ENCODE results near the gene GRK1. TPM values are rescaled to one million over a fixed set of nuclear protein-coding genes. Genes with fewer than 3 reads are reported as not detected.

Gene GRK1
- total RNA-seq, 2 experiments from 2014 or later = not detected

DNA sequence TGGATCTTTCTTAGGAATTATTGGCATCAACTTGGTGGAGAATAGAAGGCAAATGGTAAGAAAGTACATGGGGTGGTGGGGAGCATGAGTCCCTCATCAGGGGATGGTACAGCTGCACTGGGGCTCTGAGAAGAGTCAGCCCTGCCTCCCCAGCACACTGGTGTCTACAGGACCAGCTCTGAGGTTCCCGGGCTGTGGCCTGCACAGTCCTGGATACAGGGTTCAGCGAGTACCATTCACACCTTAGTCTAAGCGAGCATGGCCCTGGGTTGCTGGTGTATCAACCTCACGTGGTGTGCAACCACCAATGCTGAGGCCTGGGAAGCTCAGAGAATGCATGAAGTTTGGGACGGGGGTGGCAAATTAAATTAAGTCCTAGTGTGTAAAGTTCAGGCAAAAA is 102.1 kb downstream of the GRK1 start:
- Mint-ChIP-seq H3K36me3 (no peaks in the 10 kb centered on the region), H3K27me3 (peaks cover 4% of the 10 kb centered on the region), H3K9me3 (peaks cover 9% of the 10 kb centered on the region), H3K4me1 (ENCODE audit: low read depth) (peaks cover 8% of the 10 kb centered on the region), H3K4me3 (no peak overlapping the region), H3K27ac (no peak overlapping the region)
- intact Hi-C loops (cut with micrococcal nuclease) = no loop called here
- CTCF ChIA-PET = no interaction called here
- POLR2A ChIA-PET = interaction anchor here (0.6 kb wide), 1 partner anchor 131 kb away, joined by 5 read pairs; no protein-coding TSS in a partner anchor
- peak; percentile 3 for DNase-seq

DNA sequence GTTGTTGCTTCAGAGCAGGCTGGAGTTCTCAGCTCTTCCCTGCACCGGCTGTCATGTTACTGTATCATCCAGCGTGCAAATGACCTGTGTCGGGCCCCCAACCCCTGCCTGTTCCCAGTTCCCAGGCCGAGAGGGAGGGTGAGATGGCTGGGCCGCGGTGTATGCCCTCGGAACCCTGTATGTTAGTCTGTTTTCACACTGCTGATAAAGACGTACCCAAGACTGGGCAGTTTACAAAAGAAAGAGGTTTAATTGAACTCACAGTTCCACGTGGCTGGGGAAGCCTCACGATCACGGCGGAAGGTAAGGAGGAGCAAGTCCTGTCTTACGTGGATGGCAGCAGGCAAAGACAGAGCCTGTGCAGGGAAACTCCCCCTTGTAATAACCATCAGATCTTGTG is 102.9 kb downstream of the GRK1 start:
- H3K27me3 Mint-ChIP-seq = peaks cover 4% of the 10 kb centered on the region
- H3K36me3 Mint-ChIP-seq = no peaks in the 10 kb centered on the region
- no peak overlapping the region for H3K4me3 Mint-ChIP-seq
- H3K9me3 Mint-ChIP-seq = peaks cover 9% of the 10 kb centered on the region
- intact Hi-C loops (cut with micrococcal nuclease) = no loop called here
- POLR2A ChIA-PET = interaction anchor here (0.6 kb wide), 1 partner anchor 132 kb away, joined by 5 read pairs; no protein-coding TSS in a partner anchor
- peaks cover 8% of the 10 kb centered on the region for H3K4me1 Mint-ChIP-seq (ENCODE audit: low read depth)
- CTCF ChIA-PET = no interaction called here
- no peak for DNase-seq
- no peak overlapping the region for H3K27ac Mint-ChIP-seq

DNA sequence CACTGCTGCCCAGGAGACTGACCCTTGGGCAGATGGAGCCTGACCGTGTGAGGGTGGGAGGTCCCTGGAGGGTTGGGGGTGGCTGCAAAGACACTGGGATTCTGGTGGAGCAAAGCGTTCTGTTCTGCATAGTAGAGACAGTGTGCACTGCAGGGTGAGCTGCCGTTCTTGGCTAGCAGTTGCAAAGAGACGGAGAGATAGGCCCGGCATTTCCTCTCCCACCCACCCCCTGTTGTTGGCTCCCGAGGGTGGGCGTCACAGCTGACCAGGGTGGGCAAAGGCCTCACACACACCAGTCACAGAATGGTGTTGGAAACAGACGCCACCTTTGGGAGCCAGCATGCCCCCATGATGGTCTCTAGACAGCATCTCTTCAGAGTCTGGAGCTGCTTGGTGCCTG is 103.4 kb downstream of the GRK1 start:
- H3K4me3 Mint-ChIP-seq = no peak overlapping the region
- ChIA-PET CTCF (no interaction called here), POLR2A (no interaction called here)
- DNase-seq = no peak
- H3K27me3 Mint-ChIP-seq = peaks cover 3% of the 10 kb centered on the region
- H3K27ac Mint-ChIP-seq = no peak overlapping the region
- H3K9me3 Mint-ChIP-seq = peaks cover 9% of the 10 kb centered on the region
- H3K36me3 Mint-ChIP-seq = no peaks in the 10 kb centered on the region
- H3K4me1 Mint-ChIP-seq (ENCODE audit: low read depth) = peaks cover 8% of the 10 kb centered on the region
- intact Hi-C loops (cut with micrococcal nuclease) = no loop called here

DNA sequence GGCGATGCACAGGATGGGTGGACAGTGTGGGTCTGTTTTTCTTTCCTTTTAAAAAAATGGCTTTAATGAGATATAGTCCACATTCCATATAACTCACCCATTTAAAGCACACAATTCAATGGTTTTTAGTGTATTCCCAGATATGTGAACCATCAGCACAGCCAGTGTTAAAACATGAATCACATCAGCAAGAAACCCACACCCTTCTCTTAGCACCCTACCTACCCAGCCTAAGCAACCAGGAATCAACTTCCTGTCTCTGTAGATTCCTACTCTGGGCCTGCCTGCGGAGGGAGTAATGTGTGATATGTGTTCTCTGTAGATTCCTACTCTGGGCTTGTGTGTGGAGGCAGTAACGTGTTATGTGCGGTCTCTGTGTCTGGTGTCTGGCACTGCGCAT is 103.9 kb downstream of the GRK1 start:
- Mint-ChIP-seq H3K36me3 (no peaks in the 10 kb centered on the region), H3K4me3 (no peak overlapping the region), H3K4me1 (ENCODE audit: low read depth) (peaks cover 8% of the 10 kb centered on the region), H3K27ac (no peak overlapping the region), H3K9me3 (peaks cover 9% of the 10 kb centered on the region), H3K27me3 (no peaks in the 10 kb centered on the region)
- ChIA-PET CTCF (no interaction called here), POLR2A (no interaction called here)
- DNase-seq = no peak
- intact Hi-C loops (cut with micrococcal nuclease) = no loop called here

DNA sequence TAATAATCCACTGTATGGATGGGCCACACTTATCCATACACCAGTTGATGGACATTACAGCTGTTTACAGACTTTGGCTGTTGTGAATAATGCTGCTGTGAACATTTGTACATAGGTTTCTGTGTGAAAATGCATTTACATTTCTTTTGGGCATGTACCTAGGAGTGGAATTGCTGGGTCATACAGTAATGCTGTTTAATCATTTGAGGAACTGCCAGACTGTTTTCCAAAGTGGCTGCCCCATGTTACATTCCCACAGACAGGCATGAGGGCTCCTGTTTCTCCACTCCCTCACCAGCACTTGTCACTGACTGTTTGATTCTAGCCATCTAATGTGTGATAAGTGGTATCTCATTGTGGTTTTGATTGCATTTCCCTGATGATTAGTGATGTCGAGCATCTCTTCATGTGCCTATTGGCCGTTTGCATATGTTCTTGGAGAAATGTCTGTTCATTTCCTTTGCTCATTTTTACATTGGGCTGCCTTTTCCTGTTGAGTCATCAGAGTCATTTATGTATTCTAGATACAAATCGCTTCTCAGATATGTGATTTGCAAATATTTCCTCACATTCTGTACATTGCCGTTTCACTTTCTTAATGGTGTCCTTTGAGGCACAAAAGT is 104.8 kb downstream of the GRK1 start:
- H3K36me3 Mint-ChIP-seq = no peaks in the 10 kb centered on the region
- H3K4me1 Mint-ChIP-seq (ENCODE audit: low read depth) = peaks cover 8% of the 10 kb centered on the region
- no peak overlapping the region for H3K4me3 Mint-ChIP-seq
- peaks cover 2% of the 10 kb centered on the region for H3K27me3 Mint-ChIP-seq
- H3K9me3 Mint-ChIP-seq = peaks cover 9% of the 10 kb centered on the region
- POLR2A ChIA-PET = no interaction called here
- H3K27ac Mint-ChIP-seq = peak overlapping the region; percentile 71
- intact Hi-C loops (cut with micrococcal nuclease) = no loop called here
- CTCF ChIA-PET = no interaction called here
- DNase-seq = peak; percentile 8

DNA sequence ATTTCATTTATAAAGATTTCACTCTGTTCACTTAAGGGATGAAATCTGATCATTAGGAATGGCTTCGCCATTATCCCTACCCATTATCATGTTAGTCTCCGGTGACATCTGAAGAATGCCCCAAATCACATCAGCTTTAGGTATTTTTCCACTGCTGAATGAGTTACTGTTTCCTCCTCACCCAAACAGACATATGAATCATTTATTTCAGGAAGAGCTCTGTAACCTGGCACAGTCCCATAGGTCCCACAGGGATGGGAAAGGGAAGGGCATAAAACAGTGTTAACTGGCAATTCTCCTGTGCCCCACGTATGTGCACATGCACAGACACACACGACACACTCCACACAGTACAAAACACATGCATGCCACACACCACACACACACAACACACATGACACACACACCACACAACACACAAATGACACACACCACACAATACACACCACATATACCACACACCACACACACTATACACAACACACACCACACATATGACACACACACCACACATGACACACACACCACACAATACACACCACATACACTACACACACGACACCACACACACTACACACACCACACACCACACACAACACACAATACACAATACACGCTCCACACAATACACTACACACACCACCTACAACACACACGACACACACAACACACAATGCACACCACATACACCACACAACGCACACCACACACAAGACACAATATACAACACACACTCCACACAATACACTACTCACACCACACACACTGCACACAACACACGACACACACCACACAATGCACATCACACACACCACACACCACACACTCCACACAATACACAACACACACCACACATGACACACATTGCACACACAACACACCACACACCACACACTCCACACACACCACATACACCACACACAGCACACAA is 107.4 kb downstream of the GRK1 start:
- Mint-ChIP-seq H3K27me3 (peaks cover 14% of the 10 kb centered on the region), H3K4me3 (no peak overlapping the region), H3K9me3 (peaks cover 9% of the 10 kb centered on the region), H3K27ac (no peak overlapping the region), H3K36me3 (no peaks in the 10 kb centered on the region), H3K4me1 (ENCODE audit: low read depth) (peaks cover 8% of the 10 kb centered on the region)
- POLR2A ChIA-PET = no interaction called here
- no peak for DNase-seq
- CTCF ChIA-PET = no interaction called here
- intact Hi-C loops (cut with micrococcal nuclease) = no loop called here

DNA sequence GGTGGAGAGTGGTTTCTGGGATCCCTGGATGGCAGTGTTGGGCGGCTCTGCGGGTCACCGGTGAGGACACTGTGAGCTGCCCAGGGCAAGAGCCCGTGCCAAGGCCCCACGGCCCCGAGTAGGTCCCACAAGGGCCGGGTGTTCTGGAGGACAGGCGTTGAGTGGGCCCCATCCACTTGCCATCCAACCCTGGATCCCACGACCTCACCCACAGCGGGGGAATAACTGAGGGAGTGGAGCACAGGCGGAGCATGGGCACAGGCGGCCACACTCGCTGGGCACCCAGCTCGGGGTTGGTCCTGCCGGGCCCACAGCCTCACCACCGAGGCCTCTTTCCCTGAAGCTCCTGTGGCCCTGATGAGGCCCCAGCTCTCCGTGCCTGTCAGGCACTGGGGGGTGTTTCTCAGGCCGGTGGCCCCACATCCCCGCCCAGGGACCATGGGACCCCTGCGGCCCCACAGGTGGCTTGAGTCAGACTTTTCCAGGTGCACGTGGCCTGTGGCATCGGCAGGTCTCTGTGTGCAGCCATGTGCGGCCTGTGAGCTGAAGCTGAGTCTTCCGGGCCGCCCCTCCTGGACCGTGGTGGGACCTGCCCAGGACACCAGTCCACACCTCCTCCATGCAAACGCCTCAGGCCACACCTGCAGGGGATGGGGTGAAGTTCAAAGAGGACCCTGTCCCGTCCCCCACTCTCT is 108.6 kb downstream of the GRK1 start:
- Mint-ChIP-seq H3K27ac (no peak overlapping the region), H3K4me1 (ENCODE audit: low read depth) (peaks cover 8% of the 10 kb centered on the region), H3K9me3 (peaks cover 9% of the 10 kb centered on the region), H3K36me3 (no peaks in the 10 kb centered on the region), H3K4me3 (no peak overlapping the region), H3K27me3 (peaks cover 14% of the 10 kb centered on the region)
- intact Hi-C loops (cut with micrococcal nuclease) = no loop called here
- ChIA-PET CTCF (no interaction called here), POLR2A (no interaction called here)
- DNase-seq = no peak

DNA sequence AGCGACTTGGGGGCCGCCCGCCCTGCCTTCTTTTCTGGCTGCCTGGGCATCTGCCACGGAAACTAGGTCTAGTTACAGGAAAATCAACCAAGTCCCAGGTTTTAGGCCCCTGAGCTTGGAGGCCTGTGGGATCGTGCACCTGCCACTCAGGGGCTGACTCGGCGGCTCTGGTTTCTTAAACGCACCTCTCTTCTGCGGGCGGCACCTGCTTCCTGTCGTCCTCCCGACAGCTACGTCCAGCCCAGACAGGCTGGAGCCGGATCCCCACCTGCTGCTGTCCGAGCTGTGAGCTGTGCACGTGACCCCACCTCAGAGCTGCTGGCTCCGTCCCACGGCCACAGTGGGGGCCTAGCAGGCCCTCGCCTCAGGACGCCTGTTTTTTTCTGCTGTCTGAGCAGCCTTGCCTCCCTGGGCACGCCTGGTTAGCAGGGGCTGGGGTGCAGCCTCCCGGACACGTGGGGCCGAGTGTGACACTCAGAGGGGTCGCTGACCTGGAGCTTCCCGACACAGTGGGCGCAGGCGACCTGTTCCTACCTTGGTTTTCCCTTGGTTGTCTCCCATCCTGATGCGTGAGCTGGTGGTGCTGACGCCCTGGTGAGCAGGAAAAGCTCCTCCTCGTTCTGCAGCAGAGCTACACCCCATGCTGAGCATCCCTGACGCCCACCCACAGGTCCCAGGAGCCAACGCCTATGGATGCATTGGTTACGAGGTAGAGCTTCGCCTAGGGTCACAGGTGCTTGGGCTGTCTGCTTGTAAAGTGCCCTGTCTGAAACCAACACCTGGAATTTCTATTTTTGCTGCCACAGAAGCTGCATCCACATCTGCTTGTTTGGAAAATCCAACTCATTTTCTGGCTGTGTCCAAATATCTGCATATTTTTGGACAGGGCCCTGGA is 109.5 kb downstream of the GRK1 start:
- POLR2A ChIA-PET = no interaction called here
- CTCF ChIA-PET = no interaction called here

DNA sequence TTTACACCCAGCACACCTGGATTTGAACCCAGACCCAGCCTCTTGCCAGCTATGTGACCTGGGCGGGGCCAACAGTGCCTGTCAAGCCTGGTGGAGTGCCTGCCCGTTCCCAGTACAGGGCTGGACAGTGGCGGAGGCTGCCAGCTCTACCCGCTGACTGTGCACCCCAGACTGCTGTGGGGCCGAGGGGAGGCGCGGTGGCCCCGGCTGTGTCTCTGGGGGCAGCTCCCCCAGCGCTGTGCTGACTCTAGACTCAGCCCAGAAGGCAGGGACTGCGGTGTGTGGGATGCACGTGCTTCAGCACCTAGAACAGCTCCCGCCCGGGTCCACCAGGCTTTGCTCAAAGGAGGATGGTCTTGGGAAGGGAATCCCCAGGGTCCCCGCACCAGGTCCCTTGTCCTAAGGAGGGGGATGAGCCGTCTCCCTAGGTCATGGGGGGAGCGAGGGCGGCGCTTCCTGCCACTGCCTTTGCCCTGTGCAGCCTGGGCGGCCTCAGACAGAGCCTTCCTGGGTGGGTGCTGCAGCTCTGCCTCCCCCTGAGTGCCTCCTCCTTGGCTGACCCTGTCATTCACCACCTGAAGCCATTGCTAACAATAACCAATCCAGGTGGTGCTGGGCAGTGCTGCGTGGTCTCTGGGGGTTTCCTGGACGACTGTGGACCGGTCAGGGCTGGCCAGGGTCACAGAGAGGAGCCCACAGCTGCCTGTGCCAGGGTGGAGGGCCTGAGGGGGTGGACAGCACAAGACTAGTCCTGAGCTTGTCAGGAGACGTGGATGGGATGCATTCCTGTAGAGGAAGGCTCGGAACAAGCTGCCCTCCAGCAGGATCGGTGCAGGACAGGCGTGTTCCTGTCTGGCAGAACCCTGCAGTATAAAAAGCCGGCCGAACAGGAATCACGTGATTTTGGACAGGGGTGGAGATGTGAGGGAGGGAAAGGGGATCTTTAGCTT is 110.6 kb downstream of the GRK1 start:
- POLR2A ChIA-PET = no interaction called here
- Mint-ChIP-seq H3K27me3 (peaks cover 14% of the 10 kb centered on the region), H3K4me3 (no peak overlapping the region), H3K36me3 (no peaks in the 10 kb centered on the region), H3K27ac (no peak overlapping the region), H3K4me1 (ENCODE audit: low read depth) (no peaks in the 10 kb centered on the region), H3K9me3 (peaks cover 2% of the 10 kb centered on the region)
- CTCF ChIA-PET = no interaction called here
- intact Hi-C loops (cut with micrococcal nuclease) = no loop called here
- no peak for DNase-seq

More for the DNA sequence above, 109.5 kb downstream of the GRK1 start:
- Mint-ChIP-seq H3K4me1 (ENCODE audit: low read depth) (peaks cover 8% of the 10 kb centered on the region), H3K9me3 (peaks cover 9% of the 10 kb centered on the region), H3K27ac (no peak overlapping the region), H3K36me3 (no peaks in the 10 kb centered on the region), H3K27me3 (peaks cover 14% of the 10 kb centered on the region), H3K4me3 (no peak overlapping the region)
- intact Hi-C loops (cut with micrococcal nuclease) = no loop called here
- DNase-seq = no peak

DNA sequence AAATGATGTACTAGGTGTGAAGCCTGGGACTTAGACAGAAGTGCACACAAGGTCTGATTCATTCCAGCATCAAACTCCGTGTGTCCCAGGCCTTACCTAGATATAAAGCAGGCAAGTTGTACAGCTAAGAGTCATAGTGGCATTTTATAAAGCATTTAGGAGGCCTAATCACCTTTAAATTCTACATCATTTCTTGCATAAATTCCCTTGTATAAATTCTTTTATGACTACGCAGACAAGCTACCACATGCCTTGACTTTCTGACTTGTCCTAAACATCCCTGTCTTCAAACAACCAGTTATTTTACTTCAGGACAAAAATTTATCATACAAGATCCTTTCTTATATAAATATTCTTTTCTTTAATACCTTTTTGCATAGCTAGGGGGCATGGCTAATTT is 114.6 kb downstream of the GRK1 start:
- no peak overlapping the region for H3K27ac Mint-ChIP-seq
- H3K4me3 Mint-ChIP-seq = no peak overlapping the region
- no peaks in the 10 kb centered on the region for H3K9me3 Mint-ChIP-seq
- DNase-seq = no peak
- no peaks in the 10 kb centered on the region for H3K4me1 Mint-ChIP-seq (ENCODE audit: low read depth)
- intact Hi-C loops (cut with micrococcal nuclease) = no loop called here
- ChIA-PET POLR2A (no interaction called here), CTCF (no interaction called here)
- H3K27me3 Mint-ChIP-seq = peaks cover 22% of the 10 kb centered on the region
- no peaks in the 10 kb centered on the region for H3K36me3 Mint-ChIP-seq

DNA sequence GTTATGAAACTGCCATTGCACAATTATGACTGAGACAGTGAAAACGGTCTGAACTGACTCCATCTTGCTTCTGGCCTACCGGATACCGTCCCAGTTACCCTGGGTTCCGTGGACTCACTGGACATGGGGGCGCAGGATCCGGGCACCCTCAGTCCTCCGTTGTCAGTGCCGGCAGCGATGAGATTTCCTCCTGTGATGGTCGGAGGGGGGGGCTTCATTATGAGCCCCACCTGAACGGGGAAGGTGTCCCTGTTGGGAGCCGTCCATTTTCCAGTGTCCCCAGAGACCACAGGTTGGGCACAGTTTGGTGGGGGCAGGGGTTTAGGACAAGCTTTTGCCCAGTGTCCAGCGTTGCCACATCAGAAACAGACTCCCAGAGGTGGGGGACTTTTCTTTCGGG is 115.5 kb downstream of the GRK1 start:
- no peak for DNase-seq
- no peaks in the 10 kb centered on the region for H3K9me3 Mint-ChIP-seq
- H3K27ac Mint-ChIP-seq = no peak overlapping the region
- ChIA-PET CTCF (interaction anchor here (0.6 kb wide), 1 partner anchor 543 kb away, joined by 3 read pairs; no protein-coding TSS in a partner anchor), POLR2A (no interaction called here)
- no peaks in the 10 kb centered on the region for H3K4me1 Mint-ChIP-seq (ENCODE audit: low read depth)
- H3K36me3 Mint-ChIP-seq = no peaks in the 10 kb centered on the region
- intact Hi-C loops (cut with micrococcal nuclease) = no loop called here
- peaks cover 16% of the 10 kb centered on the region for H3K27me3 Mint-ChIP-seq
- no peak overlapping the region for H3K4me3 Mint-ChIP-seq

Data from activated CD4-positive, alpha-beta memory T cell treated with anti-CD3 and anti-CD28 coated beads for 36 hours (primary cell).